Muscle layer of colon (tissue), 2 donors: ENCODE data around the gene HBA1.
"Not testable (repeated sequence)": the region's sequence is repeated elsewhere in the genome, so short reads cannot be mapped to it uniquely, and the experiment has no call there.

Experiments used
- H3K27ac ChIP-seq: one replicate; pipeline ENCODE4 v1.7.0; 2013; ENCODE audit warnings: low read depth, mild to moderate bottlenecking, low read length, moderate library complexity
- H3K27me3 ChIP-seq, 2 donors: one replicate each; pipeline ENCODE4 v1.7.0; 2013; ENCODE audit warnings: low read length in 2 of 2, mild to moderate bottlenecking in 2 of 2; ENCODE audit not compliant: insufficient read depth in 2 of 2, control insufficient read depth in 1 of 2
- H3K36me3 ChIP-seq: one replicate; pipeline ENCODE4 v1.7.0; 2013; ENCODE audit warnings: mild to moderate bottlenecking, low read length; ENCODE audit not compliant: insufficient read depth
- H3K4me1 ChIP-seq: one replicate; pipeline ENCODE4 v1.7.0; 2013; ENCODE audit warnings: mild to moderate bottlenecking, low read length; ENCODE audit not compliant: insufficient read depth
- H3K4me3 ChIP-seq, 2 donors: one replicate each; pipeline ENCODE4 v1.7.0; 2013; ENCODE audit warnings: low read length in 2 of 2, low read depth in 1 of 2, mild to moderate bottlenecking in 1 of 2, moderate library complexity in 1 of 2
- H3K9ac ChIP-seq: one replicate; pipeline ENCODE4 v1.7.0; 2013; ENCODE audit warnings: low read length
- H3K9me3 ChIP-seq: one replicate; pipeline ENCODE4 v1.7.0; 2013; ENCODE audit warnings: mild to moderate bottlenecking, low read length
- donor health status: abdominal sarcoma.
- donor health status: Adenocarcinoma of cecum.

Gene HBA1

DNA sequence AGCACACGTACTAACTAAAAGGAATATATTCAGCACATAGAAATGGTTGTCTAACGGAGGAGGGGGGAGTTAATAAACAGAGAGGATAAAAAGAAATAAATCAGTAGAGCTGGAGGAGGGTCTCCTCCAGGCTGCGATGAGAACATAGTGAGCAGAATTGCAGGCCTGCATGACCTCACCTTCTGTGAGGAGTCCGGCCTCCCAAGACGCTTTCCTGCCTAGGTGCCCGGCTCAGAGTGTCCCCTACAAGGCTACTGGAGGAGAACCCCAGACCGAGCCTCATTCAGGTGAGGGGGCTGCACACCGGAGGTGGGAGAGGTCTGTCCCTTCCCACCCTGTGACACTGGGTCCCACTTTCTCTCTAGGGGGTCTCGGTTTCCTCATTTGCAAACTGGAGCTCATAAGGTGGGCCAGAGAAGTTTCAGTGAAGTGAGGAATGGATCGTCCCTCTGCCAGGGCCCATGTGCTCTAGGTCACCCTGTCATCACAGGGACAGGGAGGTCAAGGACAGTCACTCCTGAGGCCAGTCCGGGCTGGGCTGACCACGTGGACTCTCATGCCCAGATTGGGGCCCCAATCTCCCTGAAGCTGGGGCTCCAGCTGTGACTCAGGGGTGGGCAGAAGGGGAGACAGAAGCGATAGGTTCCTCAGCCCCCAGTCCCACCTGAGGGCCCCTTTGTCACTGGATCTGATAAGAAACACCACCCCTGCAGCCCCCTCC lies 14.0 kb upstream of the HBA1 start:
- Histone ChIP-seq H3K27ac (no peak overlapping the region), H3K4me3 (no peak overlapping the region), H3K27me3 (peaks cover 24 to 35% of the 10 kb centered on the region in 2 donors), H3K4me1 (peaks cover 10% of the 10 kb centered on the region), H3K36me3 (no peaks in the 10 kb centered on the region), H3K9me3 (no peaks in the 10 kb centered on the region), H3K9ac (no peak overlapping the region)

DNA sequence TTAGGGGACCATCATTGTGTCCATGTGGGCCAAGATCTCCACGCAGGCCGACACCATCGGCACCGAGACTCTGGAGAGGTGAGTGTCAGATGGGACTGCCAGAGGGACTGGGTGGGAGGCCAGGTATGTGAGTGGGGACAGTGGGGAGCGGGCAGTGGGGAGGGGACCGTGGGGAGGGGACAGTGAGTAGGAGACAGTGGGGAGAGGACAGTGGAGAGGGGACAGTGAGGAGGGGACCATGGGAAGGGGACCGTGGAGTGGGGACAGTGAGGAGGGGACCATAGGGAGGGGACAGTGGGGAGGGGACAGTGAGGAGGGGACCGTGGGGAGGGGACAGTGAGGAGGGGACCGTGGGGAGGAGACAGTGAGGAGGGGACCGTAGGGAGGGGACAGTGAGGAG lies 13.3 kb upstream of the HBA1 start:
- H3K36me3 ChIP-seq, H3K9ac ChIP-seq, H3K9me3 ChIP-seq, H3K27ac ChIP-seq, H3K4me3 ChIP-seq: not testable (repeated sequence)
- Histone ChIP-seq H3K4me1 (peaks cover 10% of the 10 kb centered on the region), H3K27me3 (peaks cover 31 to 36% of the 10 kb centered on the region in 2 donors)

- not testable (repeated sequence) for H3K9ac ChIP-seq, H3K27ac ChIP-seq, H3K9me3 ChIP-seq, H3K36me3 ChIP-seq, H3K4me3 ChIP-seq
- Histone ChIP-seq H3K4me1 (peaks cover 10% of the 10 kb centered on the region), H3K27me3 (peaks cover 36 to 38% of the 10 kb centered on the region in 2 donors)
These were observed 12.8 kb upstream of the HBA1 start for GRCh38 chr16:163696-164095.

DNA sequence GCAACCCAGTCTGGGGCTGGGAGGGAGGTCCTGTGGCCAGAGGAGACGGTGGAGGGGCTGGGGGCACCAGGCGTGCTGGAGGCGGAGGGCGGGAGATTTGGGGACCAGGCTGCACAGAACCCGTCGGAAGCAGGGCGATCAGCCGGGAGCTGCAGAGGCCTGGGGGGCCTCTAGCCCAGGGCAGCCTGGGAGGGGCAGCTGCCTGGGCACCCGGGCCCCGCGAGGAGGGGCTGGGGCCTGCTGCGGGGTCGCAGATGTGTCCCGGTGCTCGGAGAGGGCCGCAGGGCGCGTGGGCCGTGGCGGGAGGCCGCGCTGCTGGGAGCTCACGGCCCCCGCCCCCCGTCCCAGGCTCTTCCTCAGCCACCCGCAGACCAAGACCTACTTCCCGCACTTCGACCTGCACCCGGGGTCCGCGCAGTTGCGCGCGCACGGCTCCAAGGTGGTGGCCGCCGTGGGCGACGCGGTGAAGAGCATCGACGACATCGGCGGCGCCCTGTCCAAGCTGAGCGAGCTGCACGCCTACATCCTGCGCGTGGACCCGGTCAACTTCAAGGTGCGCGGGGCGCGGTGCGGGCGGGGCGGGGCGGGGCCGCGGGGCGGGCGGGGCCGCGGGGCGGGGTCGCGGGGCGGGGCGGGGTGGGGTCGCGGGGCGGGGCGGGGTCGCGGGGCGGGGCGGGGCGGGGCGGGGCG lies 12.2 kb upstream of the HBA1 start:
- H3K36me3 ChIP-seq, H3K4me3 ChIP-seq, H3K9ac ChIP-seq, H3K9me3 ChIP-seq, H3K27ac ChIP-seq: not testable (repeated sequence)
- Histone ChIP-seq H3K4me1 (peaks cover 10% of the 10 kb centered on the region), H3K27me3 (peaks cover 41 to 44% of the 10 kb centered on the region in 2 donors)

GRCh38 chr16:164827-165538 lies 11.5 kb upstream of the HBA1 start:
- Histone ChIP-seq H3K27ac (no peak overlapping the region), H3K4me3 (no peak overlapping the region), H3K9me3 (no peaks in the 10 kb centered on the region), H3K4me1 (peaks cover 10% of the 10 kb centered on the region), H3K9ac (no peak overlapping the region), H3K36me3 (no peaks in the 10 kb centered on the region), H3K27me3 (peaks cover 41 to 51% of the 10 kb centered on the region in 2 donors)

DNA sequence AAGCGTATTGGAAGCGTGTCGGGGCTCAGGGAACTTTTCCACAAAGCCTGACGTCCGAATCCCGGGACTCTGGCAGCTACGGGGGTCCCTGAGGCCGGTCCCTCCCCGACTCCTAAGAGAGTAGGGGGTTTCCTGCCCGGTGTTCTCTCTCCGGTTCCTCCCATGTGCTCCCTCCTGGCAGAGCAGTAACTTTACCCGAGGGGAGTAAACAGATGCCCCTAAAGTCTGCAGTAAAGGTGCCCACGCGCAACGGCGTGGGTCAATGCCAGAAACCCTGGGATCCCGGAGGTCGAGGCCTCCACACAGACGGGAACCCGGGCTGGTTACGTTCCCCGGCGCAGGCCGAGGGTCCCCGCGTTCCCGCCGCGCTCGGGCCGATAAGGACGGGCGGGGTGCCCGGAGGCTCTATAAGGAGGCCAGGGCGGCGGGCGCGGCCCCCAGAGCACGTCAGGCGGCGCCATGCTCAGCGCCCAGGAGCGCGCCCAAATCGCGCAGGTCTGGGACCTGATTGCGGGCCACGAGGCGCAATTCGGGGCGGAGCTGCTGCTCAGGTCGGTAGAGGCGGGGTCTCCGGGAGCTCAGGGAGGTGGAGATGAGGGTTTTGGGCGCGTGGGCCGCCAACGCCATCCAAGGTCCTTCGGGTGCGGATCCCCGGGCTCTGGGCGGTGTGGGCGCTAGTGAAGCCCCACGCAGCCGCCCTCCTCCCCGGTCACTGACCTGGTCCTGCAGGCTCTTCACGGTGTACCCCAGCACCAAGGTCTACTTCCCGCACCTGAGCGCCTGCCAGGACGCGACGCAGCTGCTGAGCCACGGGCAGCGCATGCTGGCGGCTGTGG lies 10.7 kb upstream of the HBA1 start, which contains the start of gene HBM:
Gene HBM, plus strand, starts transcription at position 440 of the 836 bp plus-strand sequence. Its CDS starts 20 bp downstream, at position 460.
- Histone ChIP-seq H3K9me3 (no peaks in the 10 kb centered on the region), H3K27ac (no peak within 1 kb of the TSS), H3K9ac (no peak within 1 kb of the TSS), H3K4me3 (no peak within 1 kb of the TSS), H3K36me3 (no peaks in the 10 kb centered on the region), H3K27me3 (peaks cover 41 to 54% of the 10 kb centered on the region in 2 donors), H3K4me1 (peaks cover 10% of the 10 kb centered on the region)

- no peaks in the 10 kb centered on the region for H3K9me3 ChIP-seq
- no peaks in the 10 kb centered on the region for H3K36me3 ChIP-seq
- no peak overlapping the region for H3K4me3 ChIP-seq
- no peak overlapping the region for H3K27ac ChIP-seq
- H3K27me3 ChIP-seq: peaks cover 41 to 59% of the 10 kb centered on the region in 2 donors
- peaks cover 10% of the 10 kb centered on the region for H3K4me1 ChIP-seq
- H3K9ac ChIP-seq: no peak overlapping the region
These were observed 9.9 kb upstream of the HBA1 start for GRCh38 chr16:166375-167121.

GRCh38 chr16:167122-167690 lies 9.3 kb upstream of the HBA1 start:
- Histone ChIP-seq H3K9me3 (no peaks in the 10 kb centered on the region), H3K36me3 (no peaks in the 10 kb centered on the region), H3K4me1 (peaks cover 10% of the 10 kb centered on the region), H3K4me3 (no peak overlapping the region), H3K9ac (no peak overlapping the region), H3K27ac (no peak overlapping the region), H3K27me3 (peaks cover 41 to 62% of the 10 kb centered on the region in 2 donors)

DNA sequence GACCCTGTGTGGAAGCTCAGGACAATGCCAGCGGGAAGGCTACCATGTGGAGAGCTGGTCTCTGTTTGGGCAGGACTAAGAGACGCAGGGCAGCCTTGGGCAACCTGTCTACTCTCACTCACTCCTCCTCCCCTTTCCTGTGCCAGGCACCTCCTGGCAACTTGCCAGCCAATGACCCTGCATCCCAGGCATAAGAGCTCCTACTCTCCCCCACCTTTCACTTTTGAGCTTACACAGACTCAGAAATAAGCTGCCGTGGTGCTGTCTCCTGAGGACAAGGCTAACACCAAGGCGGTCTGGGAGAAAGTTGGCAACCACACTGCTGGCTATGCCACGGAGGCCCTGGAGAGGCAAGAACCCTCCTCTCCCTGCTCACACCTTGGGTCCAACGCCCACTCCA lies 8.1 kb upstream of the HBA1 start:
- no peaks in the 10 kb centered on the region for H3K9me3 ChIP-seq
- H3K27me3 ChIP-seq: peaks cover 41 to 62% of the 10 kb centered on the region in 2 donors
- H3K4me1 ChIP-seq: peaks cover 10% of the 10 kb centered on the region
- H3K4me3 ChIP-seq: no peak overlapping the region
- no peak overlapping the region for H3K9ac ChIP-seq
- no peak overlapping the region for H3K27ac ChIP-seq
- H3K36me3 ChIP-seq: no peaks in the 10 kb centered on the region

DNA sequence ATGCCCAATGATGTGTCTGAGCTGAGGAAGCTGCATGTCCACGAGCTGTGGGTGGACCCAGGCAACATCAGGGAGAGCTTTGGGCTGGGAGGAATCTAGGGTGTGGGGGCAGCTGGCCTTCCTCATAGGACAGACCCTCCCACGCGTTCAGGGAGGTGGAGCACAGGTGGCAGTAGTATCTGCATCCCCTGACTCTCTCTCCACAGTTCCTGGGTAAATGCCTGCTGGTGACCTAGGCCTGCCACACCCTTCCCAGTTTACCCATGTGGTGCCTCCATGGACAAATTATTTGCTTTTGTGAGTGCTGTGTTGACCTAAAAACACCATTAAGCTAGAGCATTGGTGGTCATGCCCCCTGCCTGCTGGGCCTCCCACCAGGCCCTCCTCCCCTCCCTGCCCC lies 7.5 kb upstream of the HBA1 start:
- Histone ChIP-seq H3K4me1 (peaks cover 10% of the 10 kb centered on the region), H3K9ac (no peak overlapping the region), H3K4me3 (no peak overlapping the region), H3K27me3 (peaks cover 41 to 62% of the 10 kb centered on the region in 2 donors), H3K36me3 (no peaks in the 10 kb centered on the region), H3K27ac (no peak overlapping the region), H3K9me3 (no peaks in the 10 kb centered on the region)
